CD1c-positive myeloid dendritic cell (primary cell): Measurements from ENCODE around the gene CHRNE.

Experiments
- DNase-seq: peaks from one replicate; pipeline ENCODE4 v3.0.0-alpha.2; 2016; ENCODE audit errors: extremely low spot score

CHRNE gene

DNA sequence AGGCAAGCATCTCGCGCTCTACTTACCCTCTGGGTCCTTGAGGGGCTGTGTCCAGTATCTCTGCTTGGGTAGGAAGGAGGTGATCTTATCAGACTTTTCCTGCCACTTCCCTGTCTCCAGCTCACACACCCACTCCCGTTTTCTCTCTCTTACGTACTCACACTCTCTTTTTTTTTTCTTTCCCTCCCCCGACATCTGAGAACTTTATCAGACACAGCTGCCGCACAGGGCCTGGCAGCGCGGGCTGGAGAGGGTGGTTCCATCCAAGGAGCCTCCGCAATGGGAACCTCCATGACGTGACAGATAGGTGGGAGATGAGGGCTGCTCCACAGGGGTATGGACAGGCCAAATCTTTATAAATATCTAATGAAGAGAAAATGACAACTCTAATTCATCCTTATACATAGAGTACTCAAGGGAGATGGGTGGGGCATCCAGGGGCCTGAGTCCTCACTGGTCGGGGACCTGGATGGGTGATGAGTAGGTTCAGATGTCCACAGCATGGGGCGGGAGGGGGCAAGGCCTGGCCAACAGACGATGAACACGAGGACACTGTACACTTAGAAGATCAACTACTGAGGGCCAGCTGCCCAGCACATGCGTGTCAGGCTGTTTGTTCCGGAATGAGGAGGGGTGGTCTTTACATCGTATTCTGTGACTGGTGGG, 46.5 kb downstream of the CHRNE start:
- no peak for DNase-seq

DNA sequence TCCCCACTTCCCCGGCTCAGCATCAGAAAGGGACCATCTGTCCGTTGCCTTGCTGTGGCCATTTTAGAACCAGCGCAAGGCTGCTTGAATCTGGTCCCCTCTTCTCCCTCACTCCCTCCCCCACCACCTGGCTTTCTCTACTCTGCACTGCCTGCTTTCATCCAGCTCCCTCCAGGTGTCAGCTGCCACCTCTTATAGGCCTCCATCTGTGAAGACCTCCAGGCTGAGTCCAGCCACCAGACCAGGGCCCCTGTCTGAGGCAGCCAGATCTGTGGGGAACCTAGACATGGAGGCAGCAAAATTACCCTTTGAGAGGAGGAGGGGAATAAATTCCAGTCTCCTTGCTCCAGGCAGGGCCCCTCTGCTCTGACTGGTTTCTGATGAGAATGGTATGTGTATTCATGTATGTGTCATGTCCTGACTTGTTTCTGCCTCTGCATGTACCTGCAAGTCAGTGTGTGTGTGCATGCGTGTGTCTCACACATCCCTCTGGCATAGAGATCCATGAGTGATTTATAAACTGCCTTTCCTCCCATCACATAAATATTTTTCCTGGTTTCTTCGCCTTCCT, 48.7 kb downstream of the CHRNE start:
- DNase-seq: no peak

DNA sequence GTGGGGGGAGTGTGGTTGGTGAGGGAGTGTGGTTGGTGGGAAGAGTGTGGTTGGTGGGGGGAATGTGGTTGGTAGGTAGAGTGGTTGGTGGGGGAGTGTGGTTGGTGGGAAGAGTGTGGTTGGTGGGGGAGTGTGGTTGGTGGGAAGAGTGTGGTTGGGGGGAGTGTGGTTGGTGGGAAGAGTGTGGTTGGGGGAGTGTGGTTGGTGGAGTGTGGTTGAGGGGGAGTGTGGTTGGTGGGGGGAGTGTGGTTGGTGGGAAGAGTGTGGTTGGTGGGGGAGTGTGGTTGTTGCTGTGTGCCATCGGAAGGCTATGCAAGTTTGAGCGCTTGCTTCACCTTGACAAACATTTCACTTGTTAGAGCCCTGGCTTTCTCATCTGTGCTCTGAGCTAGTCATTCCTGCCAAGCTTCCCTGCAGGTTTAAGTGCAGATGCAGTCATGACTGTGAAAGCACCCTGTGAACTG, 49.7 kb downstream of the CHRNE start:
- DNase-seq: no peak

DNA sequence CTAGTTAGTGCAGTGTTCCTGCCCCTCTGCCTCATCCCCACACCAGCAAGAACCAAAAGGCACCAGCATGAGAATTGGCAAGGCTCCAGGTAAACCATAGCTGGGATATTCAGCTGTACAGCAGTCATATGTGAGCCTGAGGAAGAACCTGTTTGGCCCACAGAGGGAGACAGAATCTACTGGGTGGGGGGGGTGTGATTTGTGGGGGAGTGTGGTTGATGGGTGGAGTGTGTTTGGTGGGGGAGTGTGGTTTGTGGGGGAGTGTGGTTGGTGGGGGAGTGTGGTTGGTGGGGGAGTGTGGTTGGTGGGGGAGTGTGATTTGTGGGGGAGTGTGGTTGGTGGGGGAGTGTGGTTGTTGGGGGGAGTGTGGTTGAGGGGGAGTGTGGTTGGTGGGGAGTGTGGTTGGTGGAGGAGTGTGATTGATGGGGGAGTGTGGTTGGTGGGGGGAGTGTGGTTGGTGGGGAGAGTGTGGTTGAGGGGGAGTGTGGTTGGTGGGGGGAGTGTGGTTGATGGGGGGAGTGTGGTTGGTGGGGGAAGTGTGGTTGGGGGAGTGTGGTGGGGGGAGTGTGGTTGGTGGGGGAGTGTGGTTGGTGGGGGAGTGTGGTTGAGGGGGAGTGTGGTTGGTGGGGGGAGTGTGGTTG, 50.2 kb downstream of the CHRNE start:
- no peak for DNase-seq

DNA sequence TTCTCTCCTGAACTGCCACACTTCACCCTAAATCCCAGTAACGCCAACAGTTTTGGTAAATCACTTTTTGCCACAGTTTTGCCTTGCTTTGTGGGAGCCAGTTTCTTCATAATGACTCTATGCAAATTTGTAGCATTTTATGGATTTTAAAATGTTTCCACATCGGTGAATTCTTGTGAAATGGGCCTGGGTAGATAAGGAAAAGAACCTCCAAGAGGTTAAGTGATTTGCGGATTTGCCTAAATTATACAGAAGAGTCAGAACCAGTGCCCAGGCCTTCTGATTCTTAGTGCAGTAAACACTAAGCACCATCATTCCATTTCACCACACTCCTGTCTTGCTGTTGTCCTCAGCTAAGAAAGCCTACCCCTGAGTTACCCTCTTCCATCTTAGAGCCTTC, 51.8 kb downstream of the CHRNE start:
- DNase-seq: no peak

DNA sequence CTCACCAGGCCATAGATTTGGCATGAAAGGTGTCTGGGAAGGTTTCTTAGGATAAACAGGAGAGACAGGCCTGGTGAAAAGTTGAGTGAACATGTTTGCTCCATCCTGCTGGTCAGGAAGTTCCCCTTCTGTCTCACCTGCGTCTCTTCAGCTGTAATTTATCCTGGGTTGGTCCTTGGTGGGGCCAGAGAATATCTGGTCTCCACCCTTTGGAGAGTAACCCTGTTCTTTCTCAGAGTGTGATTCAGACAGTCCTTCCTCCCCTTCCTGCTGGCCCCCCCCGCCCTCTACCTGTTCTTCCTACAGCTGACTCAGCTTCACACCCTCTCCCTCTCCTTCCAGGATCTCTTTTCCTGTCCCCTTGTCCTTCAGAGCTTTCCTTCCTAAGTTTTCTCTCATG, 52.7 kb downstream of the CHRNE start:
- DNase-seq: no peak

DNA sequence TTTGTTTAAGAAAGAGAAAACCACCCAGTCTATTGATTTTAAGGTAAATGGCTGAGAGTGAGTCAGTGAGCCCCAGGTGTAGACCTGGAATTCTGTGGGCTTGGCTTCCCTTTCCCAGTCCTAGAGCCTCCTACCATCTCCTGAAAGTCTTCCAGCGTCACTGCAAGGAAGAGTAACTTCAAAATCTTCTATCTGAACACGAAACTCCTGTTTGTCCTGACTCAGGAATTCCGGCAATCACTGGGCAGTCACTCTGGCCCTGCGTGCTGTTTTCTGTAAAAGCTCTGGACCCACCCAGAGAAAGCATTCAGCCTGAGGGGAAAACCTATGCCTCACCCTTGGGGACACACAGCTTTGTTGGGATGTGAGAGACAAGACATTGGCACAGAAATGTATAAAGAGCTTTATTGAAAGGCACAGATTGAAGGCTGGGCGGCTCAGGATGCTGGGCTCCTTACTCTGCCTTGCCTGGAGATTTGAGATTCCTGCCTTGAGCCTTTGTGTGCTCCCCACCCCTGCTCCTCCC, 53.8 kb downstream of the CHRNE start:
- DNase-seq: no peak
